Stimulated activated CD8-positive, alpha-beta memory T cell treated with anti-CD3 and anti-CD28 coated beads, Interleukin-7, amount 100 ng/mL, for 24 hours (primary cell): ENCODE data around the gene LRBA.
"Not testable (repeated sequence)": the region's sequence is repeated elsewhere in the genome, so short reads cannot be mapped to it uniquely, and the experiment has no call there.

ENCODE experiments used
- DNase-seq: peaks from one replicate; pipeline ENCODE4 v3.0.0-alpha.2; 2020; ENCODE audit warnings: low read depth

LRBA gene

GRCh38 chr4:150742930-150743329 is 272.2 kb downstream of the LRBA start:
- DNase-seq: not testable (repeated sequence)

- DNase-seq: no peak
Observed at GRCh38 chr4:150739591-150739990, 275.5 kb downstream of the LRBA start.

GRCh38 chr4:150725957-150726523 is 289.0 kb downstream of the LRBA start:
- DNase-seq: no peak

GRCh38 chr4:150723727-150724411 is 291.2 kb downstream of the LRBA start:
- no peak for DNase-seq

- no peak for DNase-seq
Observed at GRCh38 chr4:150722908-150723362, 292.1 kb downstream of the LRBA start.

- DNase-seq: no peak
Observed at GRCh38 chr4:150720973-150721518, 294.0 kb downstream of the LRBA start.

GRCh38 chr4:150717952-150718351 is 297.1 kb downstream of the LRBA start:
- no peak for DNase-seq

- DNase-seq: no peak
Observed at GRCh38 chr4:150714462-150715438, 300.3 kb downstream of the LRBA start.

GRCh38 chr4:150713251-150713650 is 301.8 kb downstream of the LRBA start:
- no peak for DNase-seq

- no peak for DNase-seq
Observed at GRCh38 chr4:150710770-150711375, 304.2 kb downstream of the LRBA start.

GRCh38 chr4:150708004-150708403 is 307.1 kb downstream of the LRBA start:
- DNase-seq: no peak

- no peak for DNase-seq
Observed at GRCh38 chr4:150699599-150699998, 315.5 kb downstream of the LRBA start.

- no peak for DNase-seq
Observed at GRCh38 chr4:150695162-150695561, 319.9 kb downstream of the LRBA start.

- DNase-seq: no peak
Observed at GRCh38 chr4:150694438-150694837, 320.6 kb downstream of the LRBA start.

GRCh38 chr4:150683775-150684350 is 331.2 kb downstream of the LRBA start:
- DNase-seq: no peak

GRCh38 chr4:150682126-150682525 is 333.0 kb downstream of the LRBA start:
- DNase-seq: no peak

- DNase-seq: no peak
Observed at GRCh38 chr4:150681063-150681462, 334.0 kb downstream of the LRBA start.

GRCh38 chr4:150680651-150681050 is 334.4 kb downstream of the LRBA start:
- DNase-seq: no peak

GRCh38 chr4:150679765-150680343 is 335.2 kb downstream of the LRBA start:
- DNase-seq: no peak

- no peak for DNase-seq
Observed at GRCh38 chr4:150679018-150679764, 335.9 kb downstream of the LRBA start.
